HL-60/S4 treated with retinoic acid at 250 ng/mL for 4 days and 3 days (cell line): ENCODE measurements around the gene PRKCE.

Experiments
- in situ Hi-C: fragments of 300-500 bp; cut with MboI; formaldehyde crosslinking; loops from 2 replicates; pipeline ENCODE4 v1.7.0; 2022; ENCODE audit warnings: low sequenced_read_pairs

PRKCE gene

DNA sequence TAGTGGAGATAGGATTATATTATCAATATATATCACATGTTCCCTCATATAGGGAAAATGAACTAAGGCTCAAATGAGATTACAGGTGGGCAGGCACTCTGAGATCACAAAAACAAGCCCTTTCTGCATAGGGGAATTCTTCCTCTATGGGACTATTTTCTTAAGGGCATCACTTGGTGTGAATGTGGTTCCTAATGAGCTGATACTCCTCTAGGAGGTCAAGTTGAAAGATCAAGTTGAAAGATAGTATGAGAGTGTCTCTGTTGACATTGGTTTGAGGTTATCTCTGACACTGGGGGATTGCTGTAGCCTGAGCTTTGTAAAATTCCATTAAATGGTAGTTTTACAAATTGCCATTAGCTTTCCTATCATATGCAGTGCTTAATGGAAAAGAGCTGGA is 270.4 kb downstream of the PRKCE start:
- in situ Hi-C loops = no loop called here

DNA sequence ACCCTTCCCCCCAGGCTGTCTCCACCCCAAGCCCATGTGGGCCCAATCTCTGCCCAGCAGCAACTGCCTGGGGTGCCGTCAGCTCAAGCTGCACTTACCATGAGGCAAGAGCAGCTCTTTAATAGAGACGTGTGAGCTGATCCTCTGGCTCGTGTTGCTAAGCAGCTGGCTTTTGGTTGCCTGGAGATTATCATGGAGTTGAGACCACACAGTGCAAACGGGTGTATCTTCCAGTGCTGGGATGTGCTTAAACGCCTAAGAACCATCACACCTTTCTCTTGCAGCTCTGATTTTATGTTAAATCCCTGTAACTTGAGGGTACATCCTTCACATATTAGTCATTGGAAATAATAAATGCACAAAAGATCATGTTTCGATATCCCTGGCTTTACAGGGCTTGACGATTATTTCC is 271.1 kb downstream of the PRKCE start:
- in situ Hi-C loops = no loop called here

DNA sequence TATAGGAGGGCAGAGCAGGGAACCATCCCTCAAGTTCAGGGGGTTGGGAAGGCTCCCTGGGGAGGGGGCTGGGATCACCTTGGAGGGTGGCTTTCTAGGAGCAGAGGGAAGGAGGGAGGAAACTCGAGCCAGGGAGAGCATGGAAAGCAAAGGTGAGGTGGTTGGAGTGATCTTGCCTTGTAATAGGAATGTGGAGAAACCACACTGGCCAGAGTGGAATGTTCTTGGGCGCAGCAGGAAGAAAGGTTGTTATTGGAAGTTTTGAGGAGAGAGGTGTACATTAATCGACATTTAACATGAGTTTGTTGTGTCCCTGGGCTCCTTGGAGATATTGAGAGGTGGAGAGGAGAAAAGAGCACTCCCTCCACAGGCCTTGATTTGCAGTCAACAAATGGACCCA is 272.2 kb downstream of the PRKCE start:
- in situ Hi-C loops = no loop called here

DNA sequence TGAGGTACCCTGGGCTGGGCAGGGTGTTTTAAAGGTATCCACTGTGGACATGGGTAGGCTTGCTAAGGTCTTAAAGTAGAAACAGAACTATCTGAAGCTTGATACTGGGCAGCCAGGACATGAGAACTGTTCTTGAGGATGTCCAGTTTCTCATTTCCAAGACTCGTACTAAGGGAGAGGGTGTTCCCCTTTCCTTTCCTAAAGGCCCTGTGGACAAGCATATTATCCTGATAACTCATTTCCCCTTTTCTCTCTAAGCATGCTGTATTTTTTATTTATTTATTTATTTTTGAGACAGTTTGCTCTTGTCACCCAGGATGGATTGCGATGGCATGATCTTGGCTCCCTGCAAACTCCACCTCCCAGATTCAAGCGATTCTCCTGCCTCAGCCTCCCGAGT is 273.6 kb downstream of the PRKCE start:
- in situ Hi-C loops = loop anchor here (25.0 kb wide), 1 partner anchor 938 kb away; no protein-coding TSS in a partner anchor

DNA sequence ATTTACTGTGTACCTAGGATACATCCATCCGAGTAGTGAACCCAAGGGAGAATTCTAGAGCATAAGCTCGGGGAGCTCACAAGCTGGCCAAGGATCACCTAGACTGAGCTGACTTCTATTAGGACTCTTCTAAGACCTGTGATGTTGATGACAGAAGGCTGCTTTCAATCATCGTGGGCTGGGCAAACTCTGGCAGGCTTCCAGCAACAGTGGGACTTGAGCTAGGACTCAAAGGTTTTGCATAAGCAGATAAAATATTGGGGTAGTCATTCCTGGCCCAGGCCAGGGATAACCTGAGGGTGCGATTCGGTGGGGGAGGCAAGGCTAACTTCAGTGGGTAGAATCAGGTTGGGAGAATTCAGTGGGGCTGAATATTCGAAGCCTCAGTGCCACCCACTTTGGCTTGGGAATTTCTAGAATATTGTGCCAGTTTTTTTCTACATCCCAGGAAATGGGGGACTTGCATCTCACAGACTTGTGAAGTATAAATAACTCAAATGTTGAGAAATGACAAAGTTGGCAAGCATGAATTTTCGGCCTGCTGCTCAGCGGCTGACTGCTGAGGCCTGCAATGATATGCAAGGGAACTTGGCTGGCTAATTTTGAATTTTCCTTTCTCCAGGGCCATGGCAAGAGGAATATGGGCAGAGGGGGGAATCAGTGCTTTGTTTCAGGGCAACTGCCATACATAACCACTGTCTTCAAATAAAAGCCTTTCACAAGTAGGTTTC is 274.3 kb downstream of the PRKCE start:
- in situ Hi-C loops = loop anchor here (25.0 kb wide), 1 partner anchor 938 kb away; no protein-coding TSS in a partner anchor

DNA sequence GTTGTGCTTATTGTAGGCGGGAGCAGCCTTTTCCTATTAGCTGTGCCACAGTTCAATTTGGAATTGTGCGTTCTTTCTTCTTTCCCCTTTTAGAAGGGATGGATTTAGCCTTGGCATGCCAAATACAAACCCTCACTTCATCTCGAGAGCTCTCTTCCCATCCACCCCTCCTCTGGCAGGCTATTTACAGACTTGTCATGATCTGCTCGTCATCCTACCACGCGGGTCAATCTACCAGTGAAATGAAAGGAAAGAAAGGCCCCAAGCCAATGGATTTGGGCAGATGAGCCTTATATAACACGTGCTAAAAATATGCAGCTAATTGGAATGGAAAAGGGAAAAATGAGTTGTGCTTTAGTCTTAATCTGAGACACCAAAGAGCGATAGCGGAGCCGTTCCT is 277.5 kb downstream of the PRKCE start:
- in situ Hi-C loops = loop anchor here (25.0 kb wide), 1 partner anchor 942 kb away; no protein-coding TSS in a partner anchor

DNA sequence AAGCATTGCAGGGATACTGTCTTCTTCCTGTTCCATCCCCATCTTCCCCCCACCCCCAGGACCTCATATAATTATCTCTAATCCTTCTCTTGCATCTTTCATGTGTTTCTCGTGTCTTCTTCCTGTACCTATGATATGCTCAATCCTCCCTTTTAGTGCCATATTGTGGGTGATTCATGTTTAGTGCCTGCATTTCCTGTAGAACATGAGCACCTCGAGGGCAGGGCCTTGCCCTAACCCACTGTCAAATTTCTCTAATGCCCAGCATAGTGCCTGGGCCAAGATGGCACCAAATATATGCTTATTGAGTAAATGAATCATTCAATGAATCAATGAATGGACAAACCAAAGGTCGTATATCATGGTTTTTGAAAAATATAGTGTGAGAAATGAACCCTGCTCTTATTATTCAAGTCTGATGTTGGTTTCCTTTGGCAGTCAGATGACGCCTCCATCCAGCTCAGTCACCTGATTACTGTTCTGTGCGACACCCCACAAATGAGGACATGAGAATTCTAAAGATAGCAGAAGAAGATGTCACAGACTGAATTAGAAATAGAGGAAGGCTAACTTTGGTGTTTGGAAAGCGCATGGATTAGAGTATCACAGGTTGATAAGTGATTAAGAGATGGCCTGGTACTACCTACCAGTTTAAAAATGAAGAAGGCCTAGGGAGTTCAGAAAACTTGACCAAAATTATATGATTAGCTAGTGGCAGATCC is 278.4 kb downstream of the PRKCE start:
- in situ Hi-C loops = loop anchor here (10.0 to 25.0 kb wide), 2 partner anchors 285 to 943 kb away; no protein-coding TSS in a partner anchor

DNA sequence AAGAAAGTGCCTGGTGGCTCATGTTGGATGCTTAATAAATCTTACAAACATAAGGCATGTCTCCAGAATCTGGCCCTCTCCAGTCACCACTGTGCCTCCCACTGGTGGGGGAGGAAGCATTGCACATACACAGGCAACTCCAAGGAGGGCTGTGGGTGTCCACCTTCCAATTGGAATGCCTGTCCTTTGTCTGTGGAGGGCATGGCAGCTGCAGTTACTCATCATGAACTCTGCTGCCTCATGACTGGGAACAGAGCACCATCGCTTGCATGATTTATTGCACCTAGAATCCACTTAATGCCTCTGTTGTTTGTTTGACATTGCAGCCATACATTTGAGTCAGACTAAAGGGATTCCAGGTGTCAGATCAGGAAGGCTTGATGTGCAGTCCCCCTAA is 278.9 kb downstream of the PRKCE start:
- in situ Hi-C loops = loop anchor here (10.0 to 25.0 kb wide), 2 partner anchors 286 to 943 kb away; no protein-coding TSS in a partner anchor

DNA sequence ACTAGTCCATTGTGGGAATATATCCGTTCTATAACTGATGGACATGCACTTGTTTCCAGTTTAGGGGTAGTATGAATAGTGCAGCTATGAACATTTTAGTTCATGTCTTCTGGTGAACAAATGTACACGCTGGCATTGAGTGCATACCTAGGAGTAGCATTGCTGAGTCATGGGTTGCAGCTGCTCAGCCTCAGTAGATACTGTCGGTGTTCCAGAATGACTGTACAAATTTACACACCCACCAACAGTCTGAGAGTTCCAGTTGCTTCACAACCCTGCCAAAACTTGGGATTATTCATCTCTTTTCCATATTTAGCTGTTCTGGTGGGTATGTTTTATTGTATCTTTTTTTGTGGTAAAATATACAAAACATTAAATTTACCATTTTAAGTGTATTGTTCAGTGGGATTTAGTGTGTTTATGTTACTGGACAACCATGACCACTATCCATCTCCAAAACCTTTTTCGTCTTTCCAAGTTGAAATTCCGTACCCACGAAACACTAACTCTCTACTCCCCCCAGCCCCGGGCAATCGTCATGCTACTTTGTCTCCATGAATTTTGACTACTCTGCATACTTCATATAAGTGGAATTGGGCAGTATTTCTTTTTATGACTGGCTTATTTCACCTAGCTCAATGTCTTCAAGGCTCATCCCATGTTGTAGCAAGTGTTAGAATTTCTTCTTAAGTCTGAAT is 281.0 kb downstream of the PRKCE start:
- in situ Hi-C loops = loop anchor here (10.0 to 25.0 kb wide), 2 partner anchors 288 to 945 kb away; no protein-coding TSS in a partner anchor

DNA sequence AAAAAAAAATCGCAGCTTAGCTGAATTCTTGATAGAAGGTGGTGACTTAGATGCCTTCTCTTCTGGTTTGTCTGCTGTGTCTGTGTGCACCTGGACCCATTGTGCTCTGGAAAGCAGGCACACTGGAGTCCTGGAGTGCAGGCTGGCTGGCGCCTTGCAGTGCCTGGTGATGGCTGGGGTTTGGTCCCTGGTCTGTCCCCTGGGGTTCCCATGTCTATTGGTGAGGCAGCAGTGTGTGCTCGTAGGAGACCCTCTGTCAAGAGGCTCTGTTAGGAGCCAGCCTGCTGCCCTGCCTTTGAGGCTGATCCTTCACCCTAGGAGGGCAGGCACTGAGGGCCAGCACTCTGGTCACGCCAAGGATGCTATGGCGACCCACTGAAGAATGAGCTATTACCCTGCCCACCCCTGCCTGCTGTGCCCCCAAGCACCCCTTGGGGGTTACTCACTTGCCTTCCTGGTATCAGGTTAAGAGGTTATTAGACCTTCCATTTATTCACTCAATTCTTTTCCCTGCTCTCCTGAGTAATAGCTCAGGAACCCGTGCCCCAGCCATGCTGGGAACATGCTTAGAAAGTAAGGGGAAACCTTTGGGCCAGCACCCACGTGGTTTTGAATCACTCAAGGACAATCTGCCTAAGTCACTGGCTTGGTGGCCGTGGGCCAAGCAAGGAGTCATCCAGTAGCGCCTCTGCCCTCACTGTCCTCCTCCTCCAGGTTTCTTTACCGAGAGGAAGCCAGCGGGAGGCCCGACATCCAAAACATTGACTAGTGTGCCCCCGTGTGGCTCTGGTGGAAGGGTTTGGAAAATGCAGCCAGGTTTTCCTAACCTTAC is 284.5 kb downstream of the PRKCE start:
- in situ Hi-C loops = loop anchor here (10.0 to 25.0 kb wide), 2 partner anchors 291 to 949 kb away; no protein-coding TSS in a partner anchor

DNA sequence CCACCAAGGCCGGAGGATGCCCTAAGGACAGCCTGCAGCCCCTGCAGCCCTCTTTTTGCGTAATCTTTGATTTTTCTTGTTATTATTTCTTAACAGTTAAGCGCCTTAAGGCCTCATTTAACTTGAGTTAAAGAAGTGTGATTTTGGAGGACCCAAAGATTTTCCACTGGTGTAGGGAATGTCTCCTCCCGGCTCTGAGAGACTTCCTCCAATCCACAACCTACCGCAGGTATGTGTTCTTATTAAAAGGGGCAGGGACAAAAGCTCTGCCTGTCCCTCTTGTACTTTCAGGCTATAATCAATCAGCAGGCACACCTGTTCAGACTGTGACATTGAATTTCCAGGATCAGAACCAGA is 285.1 kb downstream of the PRKCE start:
- in situ Hi-C loops = loop anchor here (10.0 to 25.0 kb wide), 2 partner anchors 292 to 949 kb away; no protein-coding TSS in a partner anchor

DNA sequence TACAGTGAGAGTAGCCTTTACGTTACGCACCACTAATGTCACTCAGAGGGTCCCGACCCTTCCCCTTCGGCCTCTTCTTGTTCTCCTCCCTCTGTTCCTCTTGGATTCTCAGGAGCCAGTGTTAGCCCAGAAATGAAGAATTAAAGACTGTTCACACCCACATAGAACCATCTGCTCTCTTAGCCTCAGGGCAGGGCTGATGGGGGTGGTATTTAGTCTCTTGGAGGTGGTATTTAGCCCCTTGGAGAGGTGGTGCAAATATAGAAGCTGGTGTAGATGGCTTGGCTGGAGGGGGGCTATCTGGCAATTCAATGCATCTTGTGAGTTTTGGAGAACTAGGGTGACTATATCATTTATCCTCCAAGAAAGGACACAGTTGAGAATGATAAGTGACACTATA is 286.5 kb downstream of the PRKCE start:
- in situ Hi-C loops = loop anchor here (10.0 to 25.0 kb wide), 2 partner anchors 293 to 951 kb away; no protein-coding TSS in a partner anchor

DNA sequence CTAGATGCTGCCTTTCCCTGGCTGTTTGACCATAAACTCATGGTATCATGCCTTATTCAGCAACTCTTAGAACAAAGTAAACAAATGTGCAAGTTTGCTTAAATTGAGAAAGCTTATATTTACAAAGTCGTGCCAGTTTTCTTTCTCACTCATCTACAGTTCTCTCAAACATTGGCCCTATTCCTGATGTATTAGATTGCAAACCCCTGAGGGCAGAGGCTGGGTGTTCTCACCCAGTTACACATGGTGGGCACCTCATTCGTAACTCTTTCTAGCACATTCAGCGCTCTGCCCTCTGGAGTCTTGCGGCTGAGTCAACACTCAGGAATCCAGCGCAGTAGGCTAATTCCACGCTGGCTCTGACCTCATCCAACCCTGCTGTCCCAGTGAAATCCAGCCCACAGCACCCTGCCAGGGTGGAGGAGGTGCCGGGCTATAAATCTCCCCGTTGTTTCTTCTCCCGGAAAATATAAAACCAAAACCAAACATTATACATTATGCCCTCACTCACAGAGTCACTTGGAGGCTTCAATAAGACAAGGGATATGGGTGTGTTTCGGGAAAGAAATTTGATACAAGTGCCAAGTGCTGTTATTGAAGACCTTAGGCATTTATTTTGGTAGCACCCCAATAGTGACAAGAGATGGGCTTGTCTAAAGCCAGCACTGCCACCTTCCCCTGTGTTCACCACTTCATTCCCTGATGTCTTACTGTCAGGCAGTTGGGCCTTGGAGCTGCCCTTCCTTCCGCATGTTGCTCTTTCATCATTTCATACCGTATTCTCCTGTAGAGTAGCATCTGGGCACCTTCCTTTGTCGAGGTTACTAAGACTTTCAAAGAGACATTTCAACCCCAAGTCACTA is 287.4 kb downstream of the PRKCE start:
- in situ Hi-C loops = loop anchor here (10.0 to 25.0 kb wide), 2 partner anchors 294 to 952 kb away; no protein-coding TSS in a partner anchor

DNA sequence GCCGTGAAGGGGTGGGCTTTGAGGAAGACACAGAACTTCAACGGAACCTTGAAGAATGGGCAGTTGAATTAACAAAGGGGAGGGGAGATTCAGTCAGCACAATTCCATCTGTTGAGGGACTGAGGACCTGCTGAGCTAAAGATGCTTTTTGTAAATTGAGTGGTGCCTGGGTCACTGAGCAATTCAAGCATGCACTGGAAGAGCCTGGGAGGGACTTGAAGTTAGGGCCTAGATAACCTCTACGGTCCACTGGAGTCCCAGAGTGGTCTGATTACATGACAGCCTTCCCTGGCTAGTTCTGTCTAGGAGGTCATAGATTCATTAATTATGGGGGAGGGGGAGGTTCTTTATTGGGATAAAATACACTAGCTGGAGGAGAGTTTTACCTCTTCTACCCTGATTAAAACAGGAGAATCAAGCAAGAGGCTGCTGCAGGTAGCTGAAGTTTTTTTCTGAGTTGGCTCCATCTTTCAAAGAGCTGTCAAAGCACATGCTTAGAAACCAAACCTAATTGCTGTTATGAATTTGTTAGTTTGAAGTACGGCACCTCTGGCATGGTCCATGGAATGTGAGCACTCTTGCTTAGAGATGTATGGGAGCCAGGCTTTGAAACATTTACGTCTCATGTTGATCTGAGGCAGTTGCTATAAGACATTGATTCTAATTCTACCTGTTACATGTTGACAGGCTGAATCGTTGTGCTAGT is 290.2 kb downstream of the PRKCE start:
- in situ Hi-C loops = loop anchor here (25.0 kb wide), 1 partner anchor 954 kb away; no protein-coding TSS in a partner anchor

DNA sequence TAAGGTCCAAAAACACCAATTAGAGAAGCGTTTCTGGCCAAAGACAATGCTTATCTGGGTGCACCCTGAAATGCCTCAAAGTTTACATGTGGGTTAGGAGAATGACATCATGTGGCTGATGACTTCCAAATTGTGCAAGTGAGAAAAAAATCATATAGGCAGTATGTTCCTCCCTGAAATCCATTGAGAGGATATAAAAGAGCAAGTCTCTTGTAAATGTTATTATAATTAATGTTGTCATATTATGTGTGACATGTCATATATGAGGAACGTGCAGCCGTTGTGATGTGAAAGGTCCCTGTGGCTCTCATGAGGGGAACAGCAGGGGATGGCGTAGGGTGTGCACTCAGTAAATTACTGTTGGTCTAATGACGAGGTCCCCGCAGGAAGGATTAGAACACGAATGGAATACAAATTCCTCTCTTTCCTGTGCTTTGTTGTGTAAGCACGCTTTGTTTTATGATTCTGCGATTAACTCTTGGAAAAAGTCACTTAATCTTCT is 290.8 kb downstream of the PRKCE start:
- in situ Hi-C loops = loop anchor here (25.0 kb wide), 1 partner anchor 955 kb away; no protein-coding TSS in a partner anchor

DNA sequence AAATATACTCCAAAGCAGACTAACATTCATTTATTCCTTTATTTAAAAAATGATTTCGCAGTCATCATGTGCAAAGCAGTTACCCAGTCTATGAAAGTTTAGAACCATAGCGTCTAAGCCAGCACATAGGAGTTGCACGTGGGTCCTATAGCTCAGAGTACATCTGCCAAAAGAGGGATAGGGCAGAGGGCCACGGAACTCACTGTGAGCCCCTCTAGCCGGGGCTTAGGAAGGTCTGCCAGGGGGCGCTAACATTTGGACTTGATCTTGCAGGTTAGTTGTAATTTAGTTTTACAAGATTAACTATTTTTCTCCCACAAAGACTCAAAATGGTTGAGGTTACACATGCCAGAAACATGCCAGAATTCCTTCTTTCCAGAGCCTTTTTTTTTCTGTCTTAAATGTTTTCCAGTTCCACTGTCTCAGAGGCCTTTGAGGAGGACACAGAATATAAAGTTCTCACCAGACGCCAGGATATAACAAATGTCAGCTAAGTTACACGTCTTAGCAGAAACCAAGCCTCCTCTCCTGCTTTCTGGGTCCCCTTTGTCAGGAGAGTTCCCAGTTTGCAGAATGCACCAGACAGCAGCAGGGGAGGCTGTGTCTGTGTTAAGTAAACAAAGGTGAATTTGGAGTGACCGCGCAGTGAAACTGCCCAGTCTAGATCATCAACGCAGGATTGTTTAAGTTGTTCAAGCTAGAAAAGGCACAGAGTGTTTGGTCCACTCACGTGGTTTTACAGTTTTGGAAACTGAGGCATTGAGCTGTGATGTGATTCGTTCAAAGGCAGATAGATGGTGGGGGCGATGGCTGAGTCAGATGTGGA is 292.0 kb downstream of the PRKCE start:
- in situ Hi-C loops = loop anchor here (25.0 kb wide), 1 partner anchor 956 kb away; no protein-coding TSS in a partner anchor

DNA sequence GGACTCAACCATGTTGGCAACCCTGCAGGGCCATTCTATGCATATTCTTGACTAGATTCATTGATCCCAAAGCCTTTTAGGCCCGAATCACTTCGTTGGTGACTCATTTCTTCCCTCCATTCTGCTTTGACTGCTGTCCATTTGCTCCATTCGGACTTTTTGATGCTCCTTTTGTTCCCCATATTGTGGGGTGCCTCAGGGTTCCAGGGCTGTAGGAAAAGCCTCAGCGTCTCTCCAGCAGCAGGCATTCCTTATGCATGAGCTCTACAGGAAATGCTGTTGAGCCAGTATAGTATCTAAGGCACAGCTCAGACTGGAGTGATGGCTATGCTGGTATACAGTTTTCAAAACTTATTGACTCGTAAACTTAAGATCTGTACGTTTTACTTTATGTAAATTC is 292.6 kb downstream of the PRKCE start:
- in situ Hi-C loops = loop anchor here (25.0 kb wide), 1 partner anchor 957 kb away; no protein-coding TSS in a partner anchor
